Measurements from ENCODE around the gene PISD. TPM values are rescaled to one million over a fixed set of nuclear protein-coding genes. Genes with fewer than 3 reads are reported as not detected.

The PISD gene
- total RNA-seq, 4 donors from 2014 or later, result 21.8 to 205 (median 42.2) TPM

- H3K27me3 ChIP-seq, result no peaks in the 10 kb centered on the region
- no peaks in the 10 kb centered on the region for H3K4me1 ChIP-seq
- no peaks in the 10 kb centered on the region for H3K36me3 ChIP-seq
- intact Hi-C loops (cut with DNase I; ENCODE audit: low total_unique reads), result no loop called here
- H3K9me3 ChIP-seq, result no peaks in the 10 kb centered on the region
- TF ChIP-seq CTCF (IDR thresholded peaks at IDR 0.05) (no peak), POLR2A (IDR thresholded peaks at IDR 0.05) (no peak)
- no peak overlapping the region for H3K4me3 ChIP-seq
- no peak for DNase-seq
- H3K27ac ChIP-seq, result no peak overlapping the region
Observed at GRCh38 chr22:31611061-31611760, 50.8 kb downstream of the PISD start.

- TF ChIP-seq POLR2A (IDR thresholded peaks at IDR 0.05) (no peak), CTCF (IDR thresholded peaks at IDR 0.05) (no peak)
- Histone ChIP-seq H3K4me3 (no peak overlapping the region), H3K27ac (no peak overlapping the region), H3K4me1 (no peaks in the 10 kb centered on the region), H3K36me3 (no peaks in the 10 kb centered on the region), H3K9me3 (no peaks in the 10 kb centered on the region), H3K27me3 (no peaks in the 10 kb centered on the region)
- intact Hi-C loops (cut with DNase I; ENCODE audit: low total_unique reads), result no loop called here
- no peak for DNase-seq
Observed at GRCh38 chr22:31610611-31611010, 51.4 kb downstream of the PISD start.

- TF ChIP-seq CTCF (IDR thresholded peaks at IDR 0.05) (no peak), POLR2A (IDR thresholded peaks at IDR 0.05) (no peak)
- intact Hi-C loops (cut with DNase I; ENCODE audit: low total_unique reads), result no loop called here
- no peaks in the 10 kb centered on the region for H3K36me3 ChIP-seq
- no peaks in the 10 kb centered on the region for H3K4me1 ChIP-seq
- H3K27ac ChIP-seq, result no peak overlapping the region
- H3K27me3 ChIP-seq, result no peaks in the 10 kb centered on the region
- no peak overlapping the region for H3K4me3 ChIP-seq
- no peaks in the 10 kb centered on the region for H3K9me3 ChIP-seq
- DNase-seq, result no peak
Observed at GRCh38 chr22:31609716-31610115, 52.3 kb downstream of the PISD start.

- no peak for DNase-seq
- intact Hi-C loops (cut with DNase I; ENCODE audit: low total_unique reads), result no loop called here
- Histone ChIP-seq H3K4me1 (peaks cover 0 to 5% of the 10 kb centered on the region in 2 donors), H3K9me3 (no peaks in the 10 kb centered on the region), H3K27ac (no peak overlapping the region), H3K36me3 (no peaks in the 10 kb centered on the region), H3K4me3 (no peak overlapping the region), H3K27me3 (no peaks in the 10 kb centered on the region)
- TF ChIP-seq CTCF (IDR thresholded peaks at IDR 0.05), result no peak
Observed at GRCh38 chr22:31607696-31608095, 54.3 kb downstream of the PISD start.

GRCh38 chr22:31605851-31606585 is 56.0 kb downstream of the PISD start:
- H3K27ac ChIP-seq, result no peak overlapping the region
- H3K4me3 ChIP-seq, result no peak overlapping the region
- no peak for DNase-seq
- H3K4me1 ChIP-seq, result peaks cover 0 to 13% of the 10 kb centered on the region in 2 donors
- no peaks in the 10 kb centered on the region for H3K36me3 ChIP-seq
- H3K27me3 ChIP-seq, result no peaks in the 10 kb centered on the region
- H3K9me3 ChIP-seq, result no peaks in the 10 kb centered on the region
- TF ChIP-seq CTCF (IDR thresholded peaks at IDR 0.05) (no peak), POLR2A (IDR thresholded peaks at IDR 0.05) (no peak)
- intact Hi-C loops (cut with DNase I; ENCODE audit: low total_unique reads), result no loop called here

Measured in uterus (tissue), 4 donors.